Parathyroid adenoma (tissue), 2 donors: ENCODE measurements around the gene NUP35.
A peak's percentile ranks its signal among the peaks of the same experiment; 100 is the strongest.
"Not testable (repeated sequence)": the region's sequence is repeated elsewhere in the genome, so short reads cannot be mapped to it uniquely, and the experiment has no call there.

Experiments used
- H2AFZ ChIP-seq: fragments of 300-600 bp; sonication (generic); one replicate; pipeline ENCODE4 v1.7.0; 2017; ENCODE audit warnings: antibody characterized with exemption, mild to moderate bottlenecking
- H3K27ac ChIP-seq: fragments of 300-600 bp; sonication (generic); one replicate; pipeline ENCODE4 v1.7.0; 2017
- H3K27me3 ChIP-seq: fragments of 300-600 bp; sonication (generic); one replicate; pipeline ENCODE4 v1.7.0; 2017; ENCODE audit warnings: low read length; ENCODE audit not compliant: control insufficient read depth, insufficient read depth
- H3K36me3 ChIP-seq: fragments of 300-600 bp; sonication (generic); one replicate; pipeline ENCODE4 v1.7.0; 2017; ENCODE audit warnings: low read length; ENCODE audit not compliant: control insufficient read depth, insufficient read depth
- H3K4me1 ChIP-seq: fragments of 300-600 bp; sonication (generic); one replicate; pipeline ENCODE4 v1.7.0; 2017; ENCODE audit warnings: control low read depth
- H3K4me2 ChIP-seq: fragments of 300-600 bp; sonication (generic); one replicate; pipeline ENCODE4 v1.7.0; 2017; ENCODE audit warnings: low read length
- H3K4me3 ChIP-seq: fragments of 300-600 bp; sonication (generic); one replicate; pipeline ENCODE4 v1.7.0; 2017; ENCODE audit warnings: low read depth, low read length
- H3K79me2 ChIP-seq: fragments of 300-600 bp; sonication (generic); one replicate; pipeline ENCODE4 v1.7.0; 2017; ENCODE audit warnings: control low read depth
- H3K9ac ChIP-seq: fragments of 300-600 bp; sonication (generic); one replicate; pipeline ENCODE4 v1.7.0; 2017; ENCODE audit warnings: mild to moderate bottlenecking
- H3K9me3 ChIP-seq: fragments of 300-600 bp; sonication (generic); one replicate; pipeline ENCODE4 v1.7.0; 2017; ENCODE audit warnings: low read length; ENCODE audit not compliant: control insufficient read depth
- CTCF ChIP-seq: fragments of 300-600 bp; sonication (generic); IDR thresholded peaks from one replicate; pipeline ENCODE4 v1.7.0; 2017; ENCODE audit warnings: antibody characterized with exemption, mild to moderate bottlenecking
- donor health status: primary hyperparathyroidism.

Gene NUP35

GRCh38 chr2:183125659-183126341 is 1.6 kb downstream of the NUP35 start:
- H2AFZ ChIP-seq, result no peak overlapping the region
- no peak overlapping the region for H3K9ac ChIP-seq
- H3K4me2 ChIP-seq, result peak overlapping the region; percentile 87
- no peak overlapping the region for H3K4me3 ChIP-seq
- peaks cover 10% of the 10 kb centered on the region for H3K79me2 ChIP-seq
- H3K36me3 ChIP-seq, result no peaks in the 10 kb centered on the region
- H3K9me3 ChIP-seq, result no peaks in the 10 kb centered on the region
- no peaks in the 10 kb centered on the region for H3K4me1 ChIP-seq
- no peak for TF ChIP-seq CTCF
- H3K27me3 ChIP-seq, result no peaks in the 10 kb centered on the region
- no peak overlapping the region for H3K27ac ChIP-seq

- Histone ChIP-seq H3K79me2 (peaks cover 10% of the 10 kb centered on the region), H2AFZ (no peak overlapping the region), H3K27ac (no peak overlapping the region), H3K4me1 (no peaks in the 10 kb centered on the region), H3K36me3 (no peaks in the 10 kb centered on the region), H3K9me3 (no peaks in the 10 kb centered on the region), H3K27me3 (no peaks in the 10 kb centered on the region), H3K4me3 (no peak overlapping the region), H3K9ac (no peak overlapping the region), H3K4me2 (no peak overlapping the region)
- TF ChIP-seq CTCF, result no peak
Measured at GRCh38 chr2:183126635-183127034, 2.4 kb downstream of the NUP35 start.

GRCh38 chr2:183134016-183134415 is 9.8 kb downstream of the NUP35 start:
- TF ChIP-seq CTCF, result no peak
- Histone ChIP-seq H2AFZ (no peak overlapping the region), H3K9ac (no peak overlapping the region), H3K4me1 (no peaks in the 10 kb centered on the region), H3K9me3 (no peaks in the 10 kb centered on the region), H3K4me2 (no peak overlapping the region), H3K36me3 (no peaks in the 10 kb centered on the region), H3K79me2 (peaks cover 3% of the 10 kb centered on the region), H3K27me3 (no peaks in the 10 kb centered on the region), H3K4me3 (no peak overlapping the region), H3K27ac (no peak overlapping the region)

- Histone ChIP-seq H3K4me1 (no peaks in the 10 kb centered on the region), H3K27me3 (no peaks in the 10 kb centered on the region), H3K9me3 (no peaks in the 10 kb centered on the region), H2AFZ (no peak overlapping the region), H3K27ac (no peak overlapping the region), H3K4me3 (no peak overlapping the region), H3K9ac (no peak overlapping the region), H3K36me3 (no peaks in the 10 kb centered on the region), H3K4me2 (no peak overlapping the region), H3K79me2 (peaks cover 8% of the 10 kb centered on the region)
- TF ChIP-seq CTCF, result no peak
Measured at GRCh38 chr2:183148955-183149354, 24.7 kb downstream of the NUP35 start.

- no peak overlapping the region for H3K9ac ChIP-seq
- H3K27ac ChIP-seq, result no peak overlapping the region
- H3K4me3 ChIP-seq, result no peak overlapping the region
- no peak overlapping the region for H2AFZ ChIP-seq
- no peaks in the 10 kb centered on the region for H3K36me3 ChIP-seq
- no peaks in the 10 kb centered on the region for H3K27me3 ChIP-seq
- TF ChIP-seq CTCF, result no peak
- H3K9me3 ChIP-seq, result no peaks in the 10 kb centered on the region
- H3K79me2 ChIP-seq, result peaks cover 8% of the 10 kb centered on the region
- no peak overlapping the region for H3K4me2 ChIP-seq
- H3K4me1 ChIP-seq, result no peaks in the 10 kb centered on the region
Measured at GRCh38 chr2:183149489-183149888, 25.2 kb downstream of the NUP35 start.

- not testable (repeated sequence) for H2AFZ ChIP-seq, H3K9me3 ChIP-seq, H3K4me1 ChIP-seq, H3K27ac ChIP-seq, H3K36me3 ChIP-seq, H3K79me2 ChIP-seq, H3K9ac ChIP-seq, H3K4me3 ChIP-seq, H3K4me2 ChIP-seq, H3K27me3 ChIP-seq
Measured at GRCh38 chr2:183152280-183152679, 28.0 kb downstream of the NUP35 start.
